Measurements from ENCODE around the gene ESD. TPM values are rescaled to one million over a fixed set of nuclear protein-coding genes. Genes with fewer than 3 reads are reported as not detected.

ESD gene
- total RNA-seq, 2 donors from 2014 or later = 114 to 119 TPM

GRCh38 chr13:46731535-46731934, 65.4 kb downstream of the ESD start:
- no peak overlapping the region for H3K27ac ChIP-seq
- H3K4me3 ChIP-seq = no peak overlapping the region
- ATAC-seq (ENCODE audit: insufficient number of reproducible peaks, low FRiP score, low read depth) (no peak), DNase-seq (ENCODE audit: low spot score) (no peak)
- H3K9me3 ChIP-seq = no peaks in the 10 kb centered on the region
- H3K36me3 ChIP-seq = peaks cover 40% of the 10 kb centered on the region
- no peaks in the 10 kb centered on the region for H3K27me3 ChIP-seq (replicated peaks; ENCODE audit: insufficient read depth)
- no peaks in the 10 kb centered on the region for H3K4me1 ChIP-seq (ENCODE audit: control insufficient read depth in 1 of 2, low read depth in 2 of 2)
- no peak for TF ChIP-seq CTCF (IDR thresholded peaks at IDR 0.05)

- H3K27me3 ChIP-seq (replicated peaks; ENCODE audit: insufficient read depth) = no peaks in the 10 kb centered on the region
- no peak for TF ChIP-seq CTCF (IDR thresholded peaks at IDR 0.05)
- H3K9me3 ChIP-seq = no peaks in the 10 kb centered on the region
- no peak overlapping the region for H3K4me3 ChIP-seq
- peaks cover 42% of the 10 kb centered on the region for H3K36me3 ChIP-seq
- H3K4me1 ChIP-seq (ENCODE audit: control insufficient read depth in 1 of 2, low read depth in 2 of 2) = no peaks in the 10 kb centered on the region
- no peak for DNase-seq (ENCODE audit: low spot score)
- no peak for ATAC-seq (ENCODE audit: insufficient number of reproducible peaks, low FRiP score, low read depth)
- no peak overlapping the region for H3K27ac ChIP-seq
Observed at GRCh38 chr13:46728777-46729176, 68.2 kb downstream of the ESD start.

- peaks cover 0 to 15% of the 10 kb centered on the region in 2 donors for H3K4me1 ChIP-seq (ENCODE audit: control insufficient read depth in 1 of 2, low read depth in 2 of 2)
- no peak overlapping the region for H3K4me3 ChIP-seq
- TF ChIP-seq CTCF (IDR thresholded peaks at IDR 0.05) = no peak
- ATAC-seq (ENCODE audit: insufficient number of reproducible peaks, low FRiP score, low read depth) (no peak), DNase-seq (ENCODE audit: low spot score) (no peak)
- peaks cover 28% of the 10 kb centered on the region for H3K36me3 ChIP-seq
- no peak overlapping the region for H3K27ac ChIP-seq
- H3K27me3 ChIP-seq (replicated peaks; ENCODE audit: insufficient read depth) = no peaks in the 10 kb centered on the region
- no peaks in the 10 kb centered on the region for H3K9me3 ChIP-seq
Observed at GRCh38 chr13:46726347-46726746, 70.6 kb downstream of the ESD start.

Other genes starting within 250 kb of the ESD start
- 10 to 100 TPM; 29.4 to 38.9 TPM for gene LRCH1, start 244.0 kb downstream of the ESD start, total RNA-seq
- 1 to 10 TPM; 1.4 to 2.6 TPM for gene HTR2A, start 99.9 kb upstream of the ESD start, total RNA-seq